Activated CD8-positive, alpha-beta memory T cell treated with anti-CD3 and anti-CD28 coated beads for 48 hours (primary cell): ENCODE data around the gene RAD54L.
A peak's percentile ranks its signal among the peaks of the same experiment; 100 is the strongest.

Source experiments
- DNase-seq, 3 experiments: peaks; one replicate each; pipeline ENCODE4 v3.0.0-alpha.2; 2020; ENCODE audit warnings: low read depth in 2 of 3, low spot score in 2 of 3

The RAD54L gene

DNA sequence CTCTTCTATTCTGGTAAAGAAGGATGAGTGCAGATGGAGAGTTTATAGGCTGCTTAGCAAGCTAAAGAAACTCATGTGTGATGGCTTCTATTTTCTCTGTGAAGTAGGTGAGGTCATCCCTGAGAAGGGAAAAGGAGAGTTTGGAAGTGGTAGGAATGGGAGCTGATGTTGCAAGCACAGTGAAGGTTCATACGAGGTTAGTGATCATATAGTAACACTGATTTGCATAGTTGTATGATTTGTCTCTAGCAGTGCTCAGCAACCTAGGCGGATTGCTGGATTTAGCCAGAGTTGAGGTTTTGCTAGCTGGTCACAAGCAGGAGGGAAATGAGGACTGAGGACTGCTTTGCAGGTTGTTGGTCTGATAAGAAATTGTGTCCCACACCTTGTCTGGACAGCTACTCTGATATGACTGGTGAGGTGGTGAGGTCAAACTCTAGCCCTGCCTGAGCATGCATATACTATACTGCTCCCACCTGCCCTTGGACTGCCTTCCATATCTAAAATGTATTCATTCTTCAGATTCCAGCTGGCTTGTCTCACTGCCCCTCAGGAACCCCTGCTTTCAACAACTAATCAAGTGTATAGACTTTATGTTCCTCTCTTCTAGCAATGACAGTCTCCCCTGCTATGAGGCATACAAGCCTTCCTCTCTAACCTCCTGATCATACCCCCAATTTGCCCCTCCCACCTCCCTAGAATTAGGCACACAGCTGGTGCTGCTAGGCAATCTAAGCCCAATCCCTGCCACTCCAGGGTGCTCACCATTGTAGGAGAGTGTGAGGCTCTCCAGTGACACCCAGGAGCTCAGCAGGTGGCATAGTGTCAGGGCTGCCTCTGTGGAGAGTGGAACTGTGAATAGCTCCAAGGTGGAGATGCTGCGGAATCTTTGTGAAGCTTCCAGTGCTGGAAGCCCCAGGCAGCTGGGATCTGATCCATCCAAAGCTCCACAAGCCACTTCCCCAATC is 37.3 kb downstream of the RAD54L start:
- DNase-seq = no peak

DNA sequence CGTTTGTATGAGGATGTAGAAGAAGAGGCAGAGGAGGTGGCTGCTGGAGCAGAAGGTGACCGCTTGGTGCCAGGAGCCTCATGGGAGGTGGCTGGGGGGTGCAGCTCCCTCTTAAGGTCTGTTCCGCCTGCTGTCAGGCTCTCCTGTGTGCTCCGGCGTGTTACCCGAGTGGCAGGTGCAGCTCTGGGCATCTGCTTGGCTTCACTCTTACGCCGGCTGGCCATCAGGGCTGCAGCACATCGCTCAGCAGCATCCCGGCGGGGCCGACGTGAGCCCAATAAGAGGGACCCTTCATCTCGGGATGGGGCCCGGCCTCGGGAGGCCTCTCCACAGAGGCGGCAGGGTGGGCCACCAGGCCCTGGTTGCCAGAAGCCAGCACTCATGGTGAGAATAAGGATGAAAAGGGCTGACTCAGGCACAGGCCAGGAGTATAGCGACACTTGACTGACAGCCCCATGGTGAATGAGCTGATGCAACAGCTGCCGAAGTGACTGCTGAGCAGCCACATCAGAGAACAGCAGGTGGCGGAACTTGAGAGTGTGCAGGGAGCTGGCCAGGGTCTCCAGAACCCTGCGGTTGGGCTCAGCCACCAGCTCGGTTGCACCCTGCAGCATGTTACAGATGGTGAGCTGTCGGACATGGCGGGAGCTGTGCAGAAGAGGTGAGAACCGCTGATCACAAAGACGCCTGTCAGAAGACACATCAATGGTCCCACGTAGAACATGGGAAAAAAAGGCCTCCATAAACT is 38.3 kb downstream of the RAD54L start:
- DNase-seq = peak in 2 of 3 experiments; percentile 16 to 22

DNA sequence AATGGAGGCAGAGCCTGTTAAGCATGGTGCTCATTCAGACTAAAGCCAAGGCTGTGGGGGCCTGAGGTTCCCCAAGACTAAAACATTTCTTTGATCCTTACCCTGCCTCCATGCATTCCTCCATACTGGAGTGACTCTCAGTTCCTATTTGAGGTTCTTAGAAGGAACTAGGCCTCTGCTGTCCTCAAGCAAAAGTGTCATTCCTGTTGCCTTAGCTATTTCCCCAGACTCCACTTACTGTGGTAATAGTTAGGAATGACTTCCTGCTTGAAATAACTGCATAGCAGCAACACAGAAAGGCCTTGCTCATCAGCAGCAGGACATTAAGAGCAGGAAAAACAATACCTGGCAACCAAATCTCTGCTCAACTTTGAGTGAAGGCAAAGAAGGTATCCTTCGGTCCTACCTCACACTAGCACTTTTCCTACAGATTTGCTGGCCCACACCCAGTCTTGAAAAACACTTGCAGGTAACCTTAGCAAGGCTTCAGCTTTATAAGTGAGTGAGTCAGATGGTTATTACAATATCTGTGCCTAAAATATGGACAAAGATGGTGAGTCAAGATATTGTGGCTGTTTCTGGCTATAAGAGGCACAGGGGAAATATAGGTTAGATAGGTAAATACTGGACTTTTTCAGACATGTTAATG is 41.0 kb downstream of the RAD54L start:
- no peak for DNase-seq

DNA sequence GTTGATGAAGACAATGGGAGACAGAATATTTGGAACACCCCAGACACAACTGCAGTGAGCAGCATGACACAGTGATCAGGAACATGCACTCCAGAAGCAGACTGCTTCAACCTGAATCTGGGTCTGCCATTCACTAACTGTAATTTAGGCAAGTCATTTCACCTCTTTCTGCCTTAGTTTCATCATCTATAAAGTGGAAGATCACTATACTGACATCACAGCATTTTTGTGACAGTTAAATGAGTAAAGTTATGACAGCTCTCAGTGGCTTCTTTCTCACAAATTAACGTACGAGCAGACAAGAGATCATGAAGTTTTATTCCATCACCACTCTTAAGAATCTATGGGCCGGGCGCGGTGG is 41.6 kb downstream of the RAD54L start:
- DNase-seq = no peak

DNA sequence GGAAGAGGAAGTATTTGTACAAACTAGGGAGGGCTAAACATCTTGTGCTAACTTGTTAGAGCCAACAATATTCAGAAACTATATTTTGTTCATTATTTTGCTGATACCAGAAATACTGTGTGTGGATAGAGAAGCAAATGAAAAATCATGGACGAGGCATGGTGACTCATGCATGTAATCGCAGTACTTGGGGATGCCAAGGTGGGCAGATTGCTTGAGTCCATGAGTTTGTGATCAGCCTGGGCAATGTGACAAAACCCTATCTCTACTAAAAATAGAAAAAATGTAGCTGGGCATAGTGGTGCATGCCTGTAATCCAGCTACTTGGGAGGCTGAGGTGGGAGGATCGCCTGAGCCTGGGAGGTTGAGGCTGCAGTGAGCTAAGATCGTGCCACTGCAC is 42.4 kb downstream of the RAD54L start:
- DNase-seq = no peak

DNA sequence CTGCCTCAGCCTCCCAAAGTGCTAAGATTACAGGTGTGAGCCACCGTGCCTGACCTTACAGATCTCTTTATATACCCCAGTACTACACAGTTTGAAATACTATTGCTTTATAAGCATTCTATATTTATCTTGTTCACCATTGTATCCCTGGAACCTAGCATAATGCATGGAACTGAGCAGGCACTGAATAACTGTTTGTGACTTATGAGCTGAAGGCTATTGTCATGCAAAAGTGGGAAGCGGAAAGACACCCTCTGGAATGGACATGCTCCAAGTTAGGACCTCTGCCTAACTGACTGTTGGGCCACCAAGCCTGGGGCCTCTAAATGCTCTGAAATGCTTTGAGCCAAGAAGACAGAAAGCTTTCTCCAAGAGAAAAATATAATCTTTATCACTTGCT is 47.7 kb downstream of the RAD54L start:
- no peak for DNase-seq

DNA sequence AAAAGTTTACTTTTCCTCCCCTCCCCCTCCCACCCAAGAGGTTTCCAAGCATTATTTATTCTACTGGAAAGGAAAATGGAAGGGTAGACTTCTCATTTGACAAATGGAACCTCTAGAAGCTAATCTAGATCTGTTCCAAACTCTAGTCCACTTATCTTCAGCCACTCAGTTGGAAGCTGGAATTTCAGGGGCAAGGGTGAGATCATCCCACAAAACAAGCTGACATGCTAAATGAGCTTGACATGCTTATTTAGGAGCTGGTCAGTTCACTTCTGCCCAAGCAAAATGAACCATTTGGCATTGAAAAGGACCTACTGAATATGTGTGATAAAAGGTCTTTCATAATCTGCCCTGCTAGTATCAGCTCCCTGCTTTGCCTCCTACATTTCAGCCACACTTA is 50.8 kb downstream of the RAD54L start:
- no peak for DNase-seq

DNA sequence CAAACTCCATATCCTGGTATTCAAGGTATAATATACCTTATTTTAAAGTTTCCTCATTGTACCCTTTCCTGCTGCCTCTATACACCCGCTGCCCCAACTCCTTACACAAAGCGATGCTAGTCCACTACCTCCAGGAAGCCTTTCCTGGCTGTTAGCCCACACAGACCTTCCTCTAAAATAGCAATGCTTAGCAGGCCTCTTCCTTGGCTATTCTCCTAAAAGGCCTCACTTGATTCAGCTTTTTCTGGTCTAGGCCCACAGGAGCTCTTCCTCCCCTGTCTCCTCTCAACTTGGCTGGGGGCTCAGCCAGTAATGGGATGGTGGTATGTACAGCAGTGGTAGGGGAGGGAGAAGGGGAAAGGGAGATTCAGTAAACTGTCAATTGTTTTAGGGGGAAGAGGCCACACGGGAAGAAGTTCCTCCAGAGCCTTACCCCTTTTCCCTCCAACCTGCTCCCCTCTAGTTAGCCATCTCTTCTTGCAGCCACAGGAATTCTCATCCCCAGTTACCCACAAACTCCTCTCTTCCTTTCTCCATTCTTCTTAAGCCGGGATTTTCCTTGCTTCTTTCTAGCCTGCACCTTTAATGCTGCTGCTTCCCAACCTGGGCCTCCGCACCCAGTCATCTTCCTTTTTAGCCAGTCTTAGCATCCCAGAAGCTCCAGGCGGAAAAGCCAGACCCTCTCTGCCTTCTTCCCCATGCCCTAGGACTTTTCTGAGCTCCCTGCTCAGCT is 53.3 kb downstream of the RAD54L start:
- DNase-seq = no peak

DNA sequence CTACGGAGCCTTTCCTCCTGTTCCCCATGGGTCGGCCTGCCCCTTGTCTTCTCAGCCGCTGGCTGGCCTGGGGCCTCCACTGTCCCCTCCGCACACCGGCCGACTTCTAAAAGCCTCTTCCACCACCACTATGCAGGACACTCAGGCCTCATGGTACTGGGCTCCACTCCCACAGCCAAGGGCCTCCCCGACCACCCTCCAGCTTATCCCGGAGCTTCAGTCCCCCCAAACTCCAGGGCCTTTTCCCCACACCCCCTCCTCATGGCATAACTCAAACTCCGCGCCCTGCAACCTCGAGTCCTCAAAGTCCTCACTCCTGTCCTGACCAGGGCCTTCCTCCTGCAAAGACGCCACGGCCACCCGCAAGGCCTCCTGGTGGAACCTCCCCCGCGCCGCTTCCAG is 53.8 kb downstream of the RAD54L start:
- no peak for DNase-seq

DNA sequence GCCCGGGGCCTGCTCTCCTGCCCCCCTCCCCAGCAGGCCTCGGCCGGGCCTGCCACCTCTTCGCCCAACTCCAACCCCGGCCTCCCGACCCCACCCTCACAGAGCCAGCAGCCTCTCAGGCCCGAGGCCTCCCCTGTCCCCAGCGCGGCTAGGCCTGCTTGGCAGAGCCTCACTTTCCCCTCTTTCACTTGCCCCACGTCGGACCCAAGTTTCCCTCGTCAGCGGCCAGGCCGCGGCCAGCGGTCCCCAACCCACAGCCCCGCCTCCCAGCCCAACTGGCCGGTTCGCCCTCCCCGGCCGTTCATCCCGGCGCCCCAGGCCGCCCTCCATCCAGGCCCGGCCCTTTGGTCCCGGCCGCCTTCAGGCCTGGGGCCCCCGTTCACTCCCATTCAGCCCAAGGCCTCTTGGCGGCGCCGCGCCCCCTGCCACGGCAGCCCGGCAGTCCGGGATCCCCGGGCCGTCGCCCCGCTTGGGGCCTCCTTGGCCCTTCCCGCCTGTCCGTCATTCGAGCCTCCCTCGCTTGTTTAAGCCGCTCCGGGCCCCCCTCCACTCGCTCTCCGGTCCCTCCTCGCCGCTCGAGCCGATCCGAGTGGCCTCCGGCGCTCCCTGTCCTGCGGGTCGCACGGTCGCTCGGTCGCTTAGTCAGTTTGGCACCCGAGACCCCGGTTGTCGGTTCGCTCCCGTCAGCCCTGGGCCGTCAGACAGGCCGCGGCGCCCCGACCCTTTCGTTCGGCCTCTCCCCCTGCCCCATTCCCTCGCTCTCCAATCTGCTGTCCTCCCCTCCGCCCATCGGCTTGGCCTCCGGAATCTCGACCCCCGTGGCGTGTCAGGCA is 54.5 kb downstream of the RAD54L start:
- DNase-seq = peak; percentile 14 to 37 (median 32)

DNA sequence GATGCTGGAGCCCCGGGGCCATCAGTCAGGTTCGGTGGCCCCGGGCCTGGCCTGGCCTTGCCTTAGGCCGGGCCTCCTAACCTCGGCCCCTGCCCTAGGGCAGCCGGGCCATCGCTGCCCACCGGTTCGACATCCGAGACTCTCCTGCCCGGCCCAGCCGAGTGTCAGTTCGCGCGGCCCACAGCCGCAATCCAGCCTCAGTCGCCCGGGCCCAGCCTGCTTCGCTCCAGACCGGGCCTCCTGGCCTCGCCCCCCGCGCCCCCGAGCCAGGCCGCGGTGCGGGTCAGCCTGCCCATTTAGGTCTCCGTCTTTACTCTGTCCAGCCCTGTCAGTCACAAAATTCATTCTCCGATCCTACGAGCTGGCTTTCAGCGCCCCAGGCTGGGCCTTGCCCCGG is 55.1 kb downstream of the RAD54L start:
- peak in 1 of 3 experiments; percentile 19 for DNase-seq

DNA sequence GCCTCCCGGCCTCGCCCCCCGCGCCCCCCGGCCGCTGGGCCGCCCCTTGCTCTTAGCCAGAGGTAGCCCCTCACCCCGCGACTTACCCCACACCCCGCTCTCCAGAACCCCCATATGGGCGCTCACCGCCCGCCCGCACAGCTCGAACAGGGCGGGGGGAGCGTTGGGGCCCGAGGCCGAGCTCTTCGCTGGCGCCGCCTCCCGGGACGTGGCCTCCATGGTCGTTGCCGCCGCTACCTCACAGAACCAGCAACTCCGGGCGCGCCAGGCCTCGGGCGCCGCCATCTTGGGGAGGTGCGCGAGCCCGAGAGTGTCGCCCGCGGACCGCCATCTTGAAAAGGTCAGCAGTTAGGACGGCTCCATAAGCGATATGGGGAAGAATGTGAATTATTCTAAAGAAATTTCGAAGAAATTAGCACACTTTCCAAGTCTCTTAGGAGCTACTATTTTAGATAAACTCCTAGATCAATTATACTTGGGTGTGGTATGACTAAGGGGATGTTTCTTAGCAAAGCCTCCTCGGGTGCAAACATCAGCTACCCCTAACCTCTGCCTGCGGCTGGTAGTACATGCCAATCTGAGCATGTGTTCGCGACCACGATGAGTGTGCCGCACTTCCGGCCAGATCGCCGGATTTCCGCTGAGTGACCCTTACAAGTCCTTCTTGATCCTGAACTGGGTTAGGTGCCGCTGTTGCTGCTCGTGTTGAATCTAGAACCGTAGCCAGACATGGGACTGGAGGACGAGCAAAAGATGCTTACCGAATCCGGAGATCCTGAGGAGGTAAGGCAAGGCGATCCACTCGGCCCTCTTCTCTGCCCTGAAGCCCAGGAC is 55.7 kb downstream of the RAD54L start, which contains the start of the genes LRRC41 and UQCRH:
Gene LRRC41, minus strand, starts transcription at position 579 of the 834 bp plus-strand sequence. Its CDS starts 294 bp downstream, at position 285.
Gene UQCRH, plus strand, starts transcription at position 661 of the 834 bp plus-strand sequence. Its CDS starts 69 bp downstream, at position 730.
- DNase-seq = peak; percentile 84 to 88 (median 86)

DNA sequence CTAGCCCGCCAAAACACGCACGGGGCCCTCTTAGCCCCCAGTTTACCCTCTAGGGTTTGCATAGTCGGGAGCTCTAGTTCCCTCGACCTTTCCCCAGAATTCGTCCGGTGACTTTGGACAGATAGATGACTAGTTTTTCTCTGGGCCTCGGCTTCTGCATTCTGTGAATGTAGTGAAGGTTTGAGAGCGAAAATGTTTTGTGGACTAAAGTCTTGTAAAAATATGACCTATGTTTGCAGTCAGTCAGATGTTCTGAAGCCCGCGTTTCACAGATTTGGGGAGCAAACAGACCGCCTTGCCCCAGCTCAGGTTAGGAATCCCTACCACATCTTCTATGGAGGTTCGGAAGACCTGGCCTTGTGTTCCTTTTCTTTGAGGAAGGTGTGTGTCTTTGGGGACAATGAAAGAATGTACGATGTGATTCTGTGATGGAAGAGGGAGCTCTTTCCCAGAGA is 56.3 kb downstream of the RAD54L start:
- no peak for DNase-seq

DNA sequence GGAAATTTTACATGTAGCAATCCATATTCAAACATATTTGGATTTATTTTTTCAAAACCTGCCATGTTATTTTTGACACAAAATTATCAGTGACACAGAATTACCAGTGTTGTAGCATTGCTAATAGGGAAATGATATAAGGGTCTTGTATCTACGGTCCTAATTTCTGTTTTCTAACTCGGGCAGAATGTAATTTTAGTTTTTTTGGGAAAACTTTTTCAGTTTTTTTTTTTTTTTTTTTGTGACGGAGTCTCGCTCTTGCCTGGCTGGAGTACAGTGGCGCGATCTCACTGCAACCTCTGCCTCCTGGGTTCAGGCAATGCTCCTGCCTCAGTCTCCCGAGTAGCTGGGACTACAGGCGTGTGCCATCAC is 58.6 kb downstream of the RAD54L start:
- DNase-seq = no peak

DNA sequence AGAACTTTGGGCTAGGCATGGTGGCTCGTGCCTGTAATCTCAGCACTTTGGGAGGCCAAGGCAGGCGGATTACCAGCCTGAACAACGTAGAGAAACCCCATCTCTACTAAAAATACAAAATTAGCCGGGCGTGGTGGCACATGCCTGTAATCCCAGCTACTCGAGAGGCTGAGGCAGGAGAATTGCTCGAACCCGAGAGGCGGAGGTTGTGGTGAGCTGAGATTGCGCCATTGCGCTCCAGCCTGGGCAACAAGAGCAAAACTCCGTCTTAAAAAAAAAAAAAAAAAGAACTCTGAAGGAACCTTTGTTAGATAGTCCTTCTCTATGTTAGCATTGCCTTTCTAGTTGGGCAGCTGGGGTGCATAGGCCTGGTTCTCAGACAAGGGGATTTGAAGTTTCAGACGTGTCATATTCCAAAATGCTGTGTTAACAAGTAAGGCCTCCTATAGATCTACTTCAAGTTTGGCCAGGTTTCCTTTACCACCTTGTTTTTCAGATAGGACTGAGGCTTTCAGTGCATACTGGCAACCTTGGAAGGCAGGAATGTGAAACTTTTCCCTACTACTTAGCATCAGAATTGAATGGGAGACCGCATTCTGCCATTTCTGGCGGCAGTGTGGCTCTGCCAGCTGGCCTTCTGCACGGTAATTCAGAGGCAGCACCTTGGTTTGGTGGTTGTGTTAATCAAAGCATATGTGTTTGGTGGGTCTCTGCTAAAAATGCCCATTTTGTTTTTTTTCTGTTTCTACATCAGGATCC is 62.0 kb downstream of the RAD54L start:
- no peak for DNase-seq

DNA sequence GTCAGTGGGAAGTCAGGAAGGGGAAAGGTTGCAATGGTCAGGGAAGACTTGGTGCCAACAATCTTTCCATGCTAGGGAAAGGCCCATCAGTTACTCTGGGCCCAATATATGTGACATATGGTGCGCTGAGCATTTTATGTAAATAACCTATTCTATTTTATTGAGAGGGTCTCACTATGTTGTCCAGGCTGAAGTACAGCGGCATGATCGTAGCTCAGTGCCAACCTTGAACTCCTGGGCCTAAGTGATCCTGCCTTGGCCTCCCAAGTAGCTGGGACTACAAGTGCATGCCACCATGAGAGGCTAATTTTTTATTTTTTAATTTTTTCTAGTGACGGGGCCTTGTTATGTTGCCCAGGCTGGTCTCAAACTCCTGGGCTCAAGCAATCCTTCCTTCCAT is 62.8 kb downstream of the RAD54L start:
- DNase-seq = no peak

DNA sequence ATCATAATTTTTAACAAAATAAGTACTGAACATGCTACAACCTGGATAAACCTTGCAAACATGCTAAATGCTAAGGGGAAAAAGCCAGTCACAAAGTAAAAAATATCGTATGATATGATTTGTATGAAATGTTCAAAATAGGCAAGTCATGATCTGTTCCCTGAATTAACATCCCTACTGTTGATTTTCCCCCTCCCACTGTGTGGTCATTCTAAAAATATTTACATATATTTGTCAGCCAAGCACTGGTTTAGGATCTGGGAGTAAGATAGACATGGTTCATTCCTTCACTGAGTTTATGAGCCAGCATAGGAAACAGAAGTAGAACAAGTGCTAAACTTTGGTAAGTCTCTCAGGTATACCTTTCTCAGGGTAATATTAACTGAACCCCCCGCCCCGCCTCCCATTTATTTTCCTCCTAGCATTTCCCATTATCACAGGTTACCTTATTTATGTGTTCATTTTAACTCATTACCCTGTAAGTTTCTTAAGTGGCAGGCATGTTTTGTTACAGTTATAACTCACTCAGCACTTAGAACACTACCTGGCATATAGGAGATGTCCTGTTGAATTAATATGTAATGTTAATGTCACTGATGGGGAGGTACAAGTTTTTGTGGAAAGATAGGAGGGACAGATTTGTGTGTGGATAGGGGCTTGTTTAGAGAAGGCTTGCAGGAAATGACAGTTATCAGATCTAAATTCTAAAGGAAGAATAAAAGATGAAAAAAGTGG is 68.3 kb downstream of the RAD54L start:
- no peak for DNase-seq

DNA sequence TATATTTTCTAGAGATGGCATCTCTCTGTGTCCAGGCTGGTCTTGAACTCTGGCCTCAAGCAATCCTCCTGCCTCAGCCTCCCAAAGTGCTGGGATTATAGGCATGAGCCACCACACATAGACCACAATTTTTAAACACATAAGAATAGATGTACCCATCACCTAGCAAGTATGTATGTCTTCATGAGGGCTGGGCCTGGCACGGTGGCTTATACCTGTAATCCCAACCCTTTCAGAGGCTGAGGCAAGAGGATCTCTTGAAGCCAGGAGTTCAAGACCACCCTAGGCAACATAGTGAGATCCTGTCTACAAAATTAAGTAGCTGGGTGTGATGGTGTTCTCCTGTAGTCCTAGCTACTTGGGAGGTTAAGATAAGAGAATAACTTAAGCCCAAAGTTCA is 69.8 kb downstream of the RAD54L start:
- no peak for DNase-seq
